Panc1 (cell line): ENCODE data around the gene EBP.

Experiments used
- POLR2AphosphoS5 ChIP-seq: IDR thresholded peaks from 2 replicates; pipeline ENCODE4 v1.6.1; 2012; ENCODE audit warnings: mild to moderate bottlenecking, low read depth, low read length, moderate library complexity
- SIN3A ChIP-seq: IDR thresholded peaks from 2 replicates; pipeline ENCODE4 v1.6.1; 2012; ENCODE audit warnings: low read depth, mild to moderate bottlenecking, low read length, moderate library complexity, borderline replicate concordance; ENCODE audit not compliant: insufficient read depth
- TF ChIP-seq, protein P1 (sequence below): fragments of 450-650 bp; IDR thresholded peaks from 2 replicates; pipeline ENCODE4 v1.5.1; 2017; ENCODE audit warnings: mild to moderate bottlenecking
- TF ChIP-seq, protein P2 (sequence below), 2 experiments: IDR thresholded peaks; 2 replicates each; pipeline ENCODE4 v1.6.1; 2011 to 2012; ENCODE audit warnings: low read depth in 2 of 2, control low read depth in 1 of 2, low read length in 1 of 2, mild to moderate bottlenecking in 1 of 2, moderate library complexity in 1 of 2; ENCODE audit not compliant: insufficient read depth in 1 of 2

DNA sequence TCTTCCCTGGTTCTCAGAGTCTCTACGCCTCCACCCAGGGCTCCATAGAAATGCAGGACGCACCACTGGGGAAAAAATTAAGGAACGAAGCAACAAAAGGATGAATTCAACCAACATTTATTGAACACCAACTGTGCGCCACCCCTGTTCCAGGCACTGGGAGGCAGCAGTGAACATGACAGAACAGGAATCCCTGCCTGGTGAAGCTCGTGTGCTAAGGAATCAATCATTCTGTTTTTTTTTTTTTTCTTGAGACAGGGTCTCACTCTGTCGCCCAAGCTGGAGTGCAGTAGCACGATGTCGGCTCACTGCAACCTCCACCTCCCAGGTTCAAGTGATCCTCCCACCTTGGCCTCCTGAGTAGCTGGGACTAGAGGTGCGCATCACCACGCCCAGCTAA, 47.5 kb upstream of the EBP start:
- TF ChIP-seq, protein P1, sequence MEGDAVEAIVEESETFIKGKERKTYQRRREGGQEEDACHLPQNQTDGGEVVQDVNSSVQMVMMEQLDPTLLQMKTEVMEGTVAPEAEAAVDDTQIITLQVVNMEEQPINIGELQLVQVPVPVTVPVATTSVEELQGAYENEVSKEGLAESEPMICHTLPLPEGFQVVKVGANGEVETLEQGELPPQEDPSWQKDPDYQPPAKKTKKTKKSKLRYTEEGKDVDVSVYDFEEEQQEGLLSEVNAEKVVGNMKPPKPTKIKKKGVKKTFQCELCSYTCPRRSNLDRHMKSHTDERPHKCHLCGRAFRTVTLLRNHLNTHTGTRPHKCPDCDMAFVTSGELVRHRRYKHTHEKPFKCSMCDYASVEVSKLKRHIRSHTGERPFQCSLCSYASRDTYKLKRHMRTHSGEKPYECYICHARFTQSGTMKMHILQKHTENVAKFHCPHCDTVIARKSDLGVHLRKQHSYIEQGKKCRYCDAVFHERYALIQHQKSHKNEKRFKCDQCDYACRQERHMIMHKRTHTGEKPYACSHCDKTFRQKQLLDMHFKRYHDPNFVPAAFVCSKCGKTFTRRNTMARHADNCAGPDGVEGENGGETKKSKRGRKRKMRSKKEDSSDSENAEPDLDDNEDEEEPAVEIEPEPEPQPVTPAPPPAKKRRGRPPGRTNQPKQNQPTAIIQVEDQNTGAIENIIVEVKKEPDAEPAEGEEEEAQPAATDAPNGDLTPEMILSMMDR: peak; percentile 66
- no peak for TF ChIP-seq POLR2AphosphoS5
- no peak for TF ChIP-seq SIN3A
- TF ChIP-seq, protein P2, sequence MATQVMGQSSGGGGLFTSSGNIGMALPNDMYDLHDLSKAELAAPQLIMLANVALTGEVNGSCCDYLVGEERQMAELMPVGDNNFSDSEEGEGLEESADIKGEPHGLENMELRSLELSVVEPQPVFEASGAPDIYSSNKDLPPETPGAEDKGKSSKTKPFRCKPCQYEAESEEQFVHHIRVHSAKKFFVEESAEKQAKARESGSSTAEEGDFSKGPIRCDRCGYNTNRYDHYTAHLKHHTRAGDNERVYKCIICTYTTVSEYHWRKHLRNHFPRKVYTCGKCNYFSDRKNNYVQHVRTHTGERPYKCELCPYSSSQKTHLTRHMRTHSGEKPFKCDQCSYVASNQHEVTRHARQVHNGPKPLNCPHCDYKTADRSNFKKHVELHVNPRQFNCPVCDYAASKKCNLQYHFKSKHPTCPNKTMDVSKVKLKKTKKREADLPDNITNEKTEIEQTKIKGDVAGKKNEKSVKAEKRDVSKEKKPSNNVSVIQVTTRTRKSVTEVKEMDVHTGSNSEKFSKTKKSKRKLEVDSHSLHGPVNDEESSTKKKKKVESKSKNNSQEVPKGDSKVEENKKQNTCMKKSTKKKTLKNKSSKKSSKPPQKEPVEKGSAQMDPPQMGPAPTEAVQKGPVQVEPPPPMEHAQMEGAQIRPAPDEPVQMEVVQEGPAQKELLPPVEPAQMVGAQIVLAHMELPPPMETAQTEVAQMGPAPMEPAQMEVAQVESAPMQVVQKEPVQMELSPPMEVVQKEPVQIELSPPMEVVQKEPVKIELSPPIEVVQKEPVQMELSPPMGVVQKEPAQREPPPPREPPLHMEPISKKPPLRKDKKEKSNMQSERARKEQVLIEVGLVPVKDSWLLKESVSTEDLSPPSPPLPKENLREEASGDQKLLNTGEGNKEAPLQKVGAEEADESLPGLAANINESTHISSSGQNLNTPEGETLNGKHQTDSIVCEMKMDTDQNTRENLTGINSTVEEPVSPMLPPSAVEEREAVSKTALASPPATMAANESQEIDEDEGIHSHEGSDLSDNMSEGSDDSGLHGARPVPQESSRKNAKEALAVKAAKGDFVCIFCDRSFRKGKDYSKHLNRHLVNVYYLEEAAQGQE (IDR thresholded peaks at IDR 0.05; ENCODE audit: insufficient read depth in 1 of 2, low read depth in 2 of 2, low read length in 1 of 2): no peak
